NT2/D1 (cell line): ENCODE results near the gene AGAP1.
A peak's percentile ranks its signal among the peaks of the same experiment; 100 is the strongest.

ENCODE experiments used
- DNase-seq: peaks from one replicate; pipeline ENCODE4 v3.0.0-alpha.2; 2011; ENCODE audit warnings: low read depth, low spot score
- H3K27me3 ChIP-seq: 2 replicates; pipeline ENCODE4 v1.6.0; 2011; ENCODE audit warnings: mild to moderate bottlenecking; ENCODE audit not compliant: insufficient read length, insufficient read depth
- H3K36me3 ChIP-seq: 2 replicates; pipeline ENCODE4 v1.6.1; 2011; ENCODE audit warnings: mild to moderate bottlenecking, low read length, mixed read lengths; ENCODE audit not compliant: insufficient read depth, insufficient read length
- H3K4me1 ChIP-seq: 2 replicates; pipeline ENCODE4 v1.5.1; 2011; ENCODE audit not compliant: insufficient read depth, insufficient read length
- H3K4me3 ChIP-seq: 2 replicates; pipeline ENCODE4 v1.5.1; 2011; ENCODE audit warnings: low read depth; ENCODE audit not compliant: insufficient read length
- H3K9ac ChIP-seq: 2 replicates; pipeline ENCODE4 v1.6.0; 2011; ENCODE audit warnings: low read depth; ENCODE audit not compliant: insufficient read length
- H3K9me3 ChIP-seq: 2 replicates; pipeline ENCODE4 v1.5.1; 2011; ENCODE audit warnings: mild to moderate bottlenecking, low read length; ENCODE audit not compliant: insufficient read depth
- SUZ12 ChIP-seq: IDR thresholded peaks from 2 replicates; pipeline ENCODE4 v1.6.1; 2011; ENCODE audit not compliant: insufficient read length, insufficient read depth; ENCODE audit errors: extremely low read depth
- YY1 ChIP-seq: IDR thresholded peaks from 2 replicates; pipeline ENCODE4 v1.6.1; 2011; ENCODE audit not compliant: insufficient read length, insufficient read depth
- ZNF274 ChIP-seq: IDR thresholded peaks from 2 replicates; pipeline ENCODE4 v1.6.1; 2011; ENCODE audit warnings: mild to moderate bottlenecking, low read depth, low read length

The AGAP1 gene

DNA sequence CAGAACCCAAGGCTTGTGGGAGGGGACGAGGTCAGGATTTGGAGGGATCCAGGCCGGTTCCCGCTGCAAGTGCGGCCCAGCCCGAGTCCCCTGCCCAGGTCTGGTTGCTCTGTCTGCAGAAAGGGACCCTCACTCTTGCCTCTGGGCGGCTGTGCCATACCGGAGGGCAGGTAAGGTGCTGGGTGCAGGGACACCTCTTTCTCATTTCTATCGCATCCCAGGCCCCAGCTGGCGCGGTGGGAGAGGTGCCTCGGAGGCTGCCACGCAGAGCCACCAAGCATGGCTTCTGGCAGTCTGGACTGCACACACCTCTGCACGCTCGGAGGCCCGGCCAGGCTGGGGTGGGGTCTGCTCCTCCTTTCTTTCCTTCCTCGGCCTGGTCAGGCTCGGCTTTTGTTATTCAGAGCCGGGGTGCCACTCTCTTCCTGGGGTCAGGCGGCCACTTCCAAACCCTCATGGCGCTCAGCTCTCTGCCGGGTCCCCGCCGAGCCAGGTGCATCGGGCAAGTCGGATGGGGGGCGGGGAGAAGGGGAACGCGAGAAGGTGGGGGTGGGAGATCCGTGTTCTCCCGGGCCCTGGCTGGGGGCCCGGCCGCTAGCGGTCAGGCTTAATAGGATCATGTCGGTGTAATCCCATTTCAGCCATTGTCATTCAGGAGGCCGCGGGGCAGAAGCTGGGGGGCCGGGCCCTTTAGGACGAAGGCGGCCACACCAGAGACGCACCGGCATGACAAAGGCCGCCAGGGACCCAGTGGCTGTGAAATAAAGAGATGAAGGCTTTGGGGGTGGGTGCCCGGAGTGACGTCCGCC lies 665.3 kb downstream of the AGAP1 start:
- Histone ChIP-seq H3K9me3 (no peaks in the 10 kb centered on the region), H3K4me1 (peaks cover 34% of the 10 kb centered on the region), H3K36me3 (peaks cover 2% of the 10 kb centered on the region), H3K4me3 (peak overlapping the region; percentile 15), H3K27me3 (peaks cover 86% of the 10 kb centered on the region), H3K9ac (peak overlapping the region; percentile 63)
- TF ChIP-seq SUZ12 (no peak), ZNF274 (no peak), YY1 (no peak)
- DNase-seq, result no peak

DNA sequence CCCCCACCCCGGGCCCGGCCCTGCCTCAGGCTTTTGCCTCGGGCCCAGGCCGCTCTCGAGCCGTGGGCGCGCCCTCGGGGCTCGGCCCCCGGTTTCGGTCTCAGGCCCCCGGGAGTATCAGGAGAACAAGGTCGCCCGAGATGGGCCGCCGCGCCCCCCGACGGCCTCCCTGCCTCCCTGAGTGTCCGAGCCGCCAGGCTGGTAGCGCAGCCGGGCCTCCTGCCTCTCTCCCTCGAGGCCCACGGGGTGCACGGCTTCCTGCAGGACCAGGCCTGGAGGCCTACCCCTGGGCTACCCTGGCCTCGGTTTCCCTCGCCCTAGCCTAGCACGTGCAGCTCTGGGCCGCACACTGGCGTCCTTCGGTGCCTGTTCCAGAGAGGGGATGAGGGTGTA lies 665.9 kb downstream of the AGAP1 start:
- no peak overlapping the region for H3K9ac ChIP-seq
- H3K36me3 ChIP-seq, result peaks cover 5% of the 10 kb centered on the region
- H3K4me3 ChIP-seq, result peak overlapping the region; percentile 9
- peaks cover 84% of the 10 kb centered on the region for H3K27me3 ChIP-seq
- H3K4me1 ChIP-seq, result peaks cover 34% of the 10 kb centered on the region
- H3K9me3 ChIP-seq, result no peaks in the 10 kb centered on the region
- no peak for DNase-seq
- TF ChIP-seq YY1 (no peak), ZNF274 (no peak)

DNA sequence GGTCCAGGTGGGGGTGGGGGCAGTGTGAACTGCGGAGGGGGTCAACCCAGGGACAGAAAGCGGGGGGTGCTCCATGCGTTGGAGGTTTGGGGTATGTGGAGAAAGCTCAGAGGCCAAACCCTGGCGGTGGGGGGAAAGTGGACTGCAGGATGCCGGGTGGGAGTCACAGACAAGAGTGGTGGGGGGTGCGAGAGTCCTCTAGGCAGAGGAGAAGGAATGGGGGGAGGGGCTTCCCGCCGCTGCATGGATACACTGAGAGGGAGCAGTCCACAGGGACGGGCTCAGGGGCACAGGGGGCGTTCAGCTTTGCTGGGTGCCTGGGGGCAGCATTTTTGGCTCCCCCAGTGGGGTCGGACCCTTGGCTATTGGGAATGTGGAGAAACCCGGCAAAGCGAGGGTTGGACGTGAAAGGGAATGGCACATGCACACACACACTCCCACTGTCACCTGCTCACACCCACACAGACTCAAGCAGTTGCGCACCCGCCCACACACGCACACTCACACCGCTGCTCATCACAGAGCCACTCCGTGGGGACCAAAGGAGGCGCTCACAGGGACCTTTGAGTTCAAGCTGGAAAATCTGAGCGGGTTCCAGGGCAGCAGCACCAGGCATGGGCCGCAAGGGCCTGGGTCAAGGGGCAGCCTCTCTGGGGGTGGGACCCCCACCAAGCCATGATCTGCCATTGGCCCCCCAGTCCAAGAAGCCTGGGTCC lies 666.7 kb downstream of the AGAP1 start:
- H3K36me3 ChIP-seq, result peaks cover 13% of the 10 kb centered on the region
- DNase-seq, result no peak
- H3K4me3 ChIP-seq, result no peak overlapping the region
- H3K27me3 ChIP-seq, result peaks cover 84% of the 10 kb centered on the region
- H3K9ac ChIP-seq, result peak overlapping the region; percentile 32
- peaks cover 34% of the 10 kb centered on the region for H3K4me1 ChIP-seq
- TF ChIP-seq SUZ12 (no peak), ZNF274 (no peak), YY1 (no peak)
- no peaks in the 10 kb centered on the region for H3K9me3 ChIP-seq

DNA sequence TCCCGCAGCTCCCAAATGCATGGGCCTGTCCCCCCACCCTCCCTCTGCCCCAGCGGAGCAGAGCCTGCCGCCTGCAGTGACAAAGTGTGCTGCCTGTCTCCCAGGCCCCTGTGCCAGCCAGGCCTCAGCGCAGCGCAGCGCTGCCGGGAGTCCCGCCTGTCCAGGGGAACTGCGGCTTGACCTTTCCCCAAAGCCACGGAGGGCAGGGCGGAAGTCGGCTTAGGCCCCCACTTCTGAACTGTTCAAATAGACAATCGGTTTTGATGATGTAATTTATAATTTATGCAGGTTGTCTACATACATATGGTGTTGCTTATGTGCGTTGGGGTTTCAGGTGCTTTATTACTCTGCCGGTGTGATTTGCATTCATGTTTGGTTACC lies 667.2 kb downstream of the AGAP1 start:
- Histone ChIP-seq H3K27me3 (peaks cover 84% of the 10 kb centered on the region), H3K9ac (peak overlapping the region; percentile 32), H3K4me3 (no peak overlapping the region), H3K4me1 (peaks cover 34% of the 10 kb centered on the region), H3K36me3 (peaks cover 17% of the 10 kb centered on the region), H3K9me3 (no peaks in the 10 kb centered on the region)
- no peak for TF ChIP-seq SUZ12
- no peak for TF ChIP-seq YY1
- no peak for TF ChIP-seq ZNF274
- DNase-seq, result no peak

DNA sequence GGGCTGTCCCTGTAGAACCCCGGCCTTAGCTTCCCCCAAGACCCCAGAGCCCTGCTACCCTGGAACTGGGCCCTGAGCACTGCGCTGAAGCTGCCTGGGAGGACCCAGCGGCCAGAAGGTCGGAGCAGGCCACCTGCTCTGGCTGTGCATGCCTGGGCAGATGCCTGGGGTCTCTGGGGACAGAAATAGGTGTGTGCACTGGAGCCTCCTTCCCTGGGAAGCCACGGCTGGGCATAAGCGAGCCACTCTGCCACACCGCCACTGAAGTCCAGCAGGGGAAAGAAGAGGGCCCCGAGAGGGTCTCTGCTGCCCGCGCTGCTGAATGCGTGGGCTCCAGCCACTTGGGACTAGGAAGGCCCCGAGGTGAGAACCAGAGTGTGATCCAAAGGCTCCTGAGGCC lies 667.7 kb downstream of the AGAP1 start:
- TF ChIP-seq SUZ12, result no peak
- no peak overlapping the region for H3K9ac ChIP-seq
- H3K36me3 ChIP-seq, result peaks cover 17% of the 10 kb centered on the region
- peaks cover 84% of the 10 kb centered on the region for H3K27me3 ChIP-seq
- H3K9me3 ChIP-seq, result no peaks in the 10 kb centered on the region
- H3K4me1 ChIP-seq, result peaks cover 34% of the 10 kb centered on the region
- no peak for DNase-seq
- H3K4me3 ChIP-seq, result no peak overlapping the region

DNA sequence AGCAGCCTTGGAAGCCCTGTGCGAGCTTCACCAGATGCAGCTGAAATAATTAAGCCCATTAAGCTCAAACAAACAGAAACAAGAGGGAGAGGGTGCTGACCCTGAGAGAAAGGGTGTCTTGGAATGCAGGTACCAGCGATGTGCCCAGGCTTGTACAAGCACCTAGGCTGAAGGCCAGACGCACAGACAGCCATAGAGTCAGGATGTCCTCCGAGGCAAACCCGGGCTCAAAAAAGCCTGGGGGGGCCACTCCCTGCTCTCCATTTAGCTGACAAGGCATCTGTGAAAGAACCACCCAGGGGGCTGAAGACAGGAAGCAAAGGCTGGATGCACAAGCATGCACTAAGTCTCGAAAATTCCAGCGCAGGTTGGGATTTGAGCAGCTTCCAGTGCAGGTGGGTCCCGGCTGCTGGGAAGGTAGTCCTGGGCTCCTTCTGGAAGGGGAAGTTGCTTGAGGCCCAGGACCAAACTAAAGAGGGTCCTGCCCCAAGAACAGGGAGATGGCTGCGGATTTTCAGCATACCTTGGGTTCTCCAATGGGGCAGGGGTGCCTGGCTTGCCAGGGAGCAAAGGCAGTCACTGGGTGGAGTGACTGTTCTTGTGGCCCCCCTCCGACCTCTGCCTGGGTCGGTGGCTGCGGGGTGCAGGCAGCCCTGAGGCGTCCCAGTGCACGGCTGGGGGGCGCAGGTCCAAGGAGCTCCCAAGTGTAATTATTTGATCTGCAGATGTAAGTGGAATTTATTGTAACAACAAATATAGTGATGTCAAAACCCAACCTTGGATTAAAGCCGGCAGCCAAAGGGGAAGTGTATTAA lies 668.4 kb downstream of the AGAP1 start:
- no peak for TF ChIP-seq YY1
- no peak for TF ChIP-seq SUZ12
- no peak for TF ChIP-seq ZNF274
- peaks cover 30% of the 10 kb centered on the region for H3K4me1 ChIP-seq
- no peaks in the 10 kb centered on the region for H3K9me3 ChIP-seq
- no peak for DNase-seq
- peaks cover 84% of the 10 kb centered on the region for H3K27me3 ChIP-seq
- H3K36me3 ChIP-seq, result peaks cover 17% of the 10 kb centered on the region
- H3K9ac ChIP-seq, result no peak overlapping the region
- H3K4me3 ChIP-seq, result no peak overlapping the region
